IPS DF 6.9 (cell line): ENCODE data around the gene NAA40.

Source experiments
- DNase-seq: peaks from one replicate; pipeline ENCODE4 v3.0.0-alpha.2; 2013; ENCODE audit warnings: low read depth, low spot score
- H3K27ac ChIP-seq: one replicate; pipeline ENCODE4 v1.5.1; 2013; ENCODE audit warnings: low read length, control low read depth
- H3K27me3 ChIP-seq: 2 replicates; pipeline ENCODE4 v1.6.1; 2013; ENCODE audit warnings: mild to moderate bottlenecking, low read length; ENCODE audit not compliant: control insufficient read depth, insufficient read depth
- H3K36me3 ChIP-seq: 2 replicates; pipeline ENCODE4 v1.6.1; 2013; ENCODE audit warnings: low read length; ENCODE audit not compliant: control insufficient read depth, insufficient read depth
- H3K4me1 ChIP-seq: 2 replicates; pipeline ENCODE4 v1.6.1; 2013; ENCODE audit warnings: low read length; ENCODE audit not compliant: control insufficient read depth, insufficient read depth
- H3K4me3 ChIP-seq: 2 replicates; pipeline ENCODE4 v1.5.1; 2013; ENCODE audit warnings: mild to moderate bottlenecking, low read length
- H3K9me3 ChIP-seq: 2 replicates; pipeline ENCODE4 v1.6.1; 2013; ENCODE audit warnings: low read length, inconsistent platforms; ENCODE audit not compliant: control insufficient read depth, insufficient read depth
- WGBS: extraction: QIAGEN DNeasy Blood & Tissue Kit; methylation state at CpG from one replicate; pipeline ENCODE4 v1.1.7; 2013; ENCODE audit warnings: mixed read lengths, missing lambda C conversion rate; ENCODE audit not compliant: insufficient read length, insufficient coverage; 5-methylcytosine and 5-hydroxymethylcytosine counted together

NAA40 gene

GRCh38 chr11:64000026-64000739 lies 61.4 kb downstream of the NAA40 start:
- Histone ChIP-seq H3K27ac (no peak overlapping the region), H3K27me3 (no peaks in the 10 kb centered on the region), H3K4me3 (peak overlapping the region; percentile 40), H3K9me3 (no peaks in the 10 kb centered on the region), H3K36me3 (peaks cover 21% of the 10 kb centered on the region), H3K4me1 (peaks cover 3% of the 10 kb centered on the region)
- no peak for DNase-seq
- WGBS, result no CpG with 5 or more reads among the region's 67 CpGs

GRCh38 chr11:64000740-64001483 lies 62.1 kb downstream of the NAA40 start:
- WGBS, result no CpG with 5 or more reads among the region's 60 CpGs
- H3K27ac ChIP-seq, result no peak overlapping the region
- peaks cover 3% of the 10 kb centered on the region for H3K4me1 ChIP-seq
- peak overlapping the region; percentile 14; the same call in 1 of the 2 replicates for H3K4me3 ChIP-seq
- peaks cover 17% of the 10 kb centered on the region for H3K36me3 ChIP-seq
- H3K27me3 ChIP-seq, result peaks cover 5% of the 10 kb centered on the region; the same call in 1 of the 2 replicates
- DNase-seq, result no peak
- no peaks in the 10 kb centered on the region for H3K9me3 ChIP-seq

- no peak overlapping the region for H3K27ac ChIP-seq
- H3K4me1 ChIP-seq, result peaks cover 3% of the 10 kb centered on the region
- no CpG with 5 or more reads among the region's 23 CpGs for WGBS
- DNase-seq, result no peak
- H3K27me3 ChIP-seq, result peaks cover 13% of the 10 kb centered on the region
- no peak overlapping the region for H3K4me3 ChIP-seq
- no peaks in the 10 kb centered on the region for H3K9me3 ChIP-seq
- peaks cover 8% of the 10 kb centered on the region for H3K36me3 ChIP-seq
Measured at GRCh38 chr11:64001484-64002420, 63.0 kb downstream of the NAA40 start.

GRCh38 chr11:64003807-64004589 lies 65.2 kb downstream of the NAA40 start:
- H3K36me3 ChIP-seq, result no peaks in the 10 kb centered on the region
- no peak overlapping the region for H3K4me3 ChIP-seq
- peaks cover 4% of the 10 kb centered on the region; the same call in 1 of the 2 replicates for H3K4me1 ChIP-seq
- H3K27me3 ChIP-seq, result peaks cover 27% of the 10 kb centered on the region
- H3K9me3 ChIP-seq, result no peaks in the 10 kb centered on the region
- no peak for DNase-seq
- WGBS, result no CpG with 5 or more reads among the region's 23 CpGs
- H3K27ac ChIP-seq, result no peak overlapping the region

- Histone ChIP-seq H3K27ac (no peak overlapping the region), H3K4me3 (no peak overlapping the region), H3K36me3 (no peaks in the 10 kb centered on the region), H3K9me3 (no peaks in the 10 kb centered on the region), H3K4me1 (peaks cover 4% of the 10 kb centered on the region; the same call in 1 of the 2 replicates), H3K27me3 (peaks cover 27% of the 10 kb centered on the region)
- DNase-seq, result no peak
- no CpG with 5 or more reads among the region's 4 CpGs for WGBS
Measured at GRCh38 chr11:64004590-64004984, 65.8 kb downstream of the NAA40 start.

- Histone ChIP-seq H3K27ac (no peak overlapping the region), H3K36me3 (no peaks in the 10 kb centered on the region), H3K9me3 (no peaks in the 10 kb centered on the region; the same call in 1 of the 2 replicates), H3K4me3 (no peak overlapping the region), H3K4me1 (peaks cover 4% of the 10 kb centered on the region; the same call in 1 of the 2 replicates), H3K27me3 (peaks cover 27% of the 10 kb centered on the region)
- no peak for DNase-seq
- no CpG with 5 or more reads among the region's 4 CpGs for WGBS
Measured at GRCh38 chr11:64005691-64006090, 66.9 kb downstream of the NAA40 start.

GRCh38 chr11:64006398-64006797 lies 67.6 kb downstream of the NAA40 start:
- WGBS, result no CpG with 5 or more reads among the region's 12 CpGs
- Histone ChIP-seq H3K4me3 (no peak overlapping the region), H3K27me3 (peaks cover 27% of the 10 kb centered on the region), H3K9me3 (no peaks in the 10 kb centered on the region; the same call in 1 of the 2 replicates), H3K4me1 (peaks cover 4% of the 10 kb centered on the region; the same call in 1 of the 2 replicates), H3K36me3 (no peaks in the 10 kb centered on the region), H3K27ac (no peak overlapping the region)
- no peak for DNase-seq
